ENCODE measurements around the gene DYNC1H1. TPM values are rescaled to one million over a fixed set of nuclear protein-coding genes. Genes with fewer than 3 reads are reported as not detected.
"Not testable (repeated sequence)": the region's sequence is repeated elsewhere in the genome, so short reads cannot be mapped to it uniquely, and the experiment has no call there.

DYNC1H1 gene
- total RNA-seq, 1 donor from 2014 or later, result 499 TPM

DNA sequence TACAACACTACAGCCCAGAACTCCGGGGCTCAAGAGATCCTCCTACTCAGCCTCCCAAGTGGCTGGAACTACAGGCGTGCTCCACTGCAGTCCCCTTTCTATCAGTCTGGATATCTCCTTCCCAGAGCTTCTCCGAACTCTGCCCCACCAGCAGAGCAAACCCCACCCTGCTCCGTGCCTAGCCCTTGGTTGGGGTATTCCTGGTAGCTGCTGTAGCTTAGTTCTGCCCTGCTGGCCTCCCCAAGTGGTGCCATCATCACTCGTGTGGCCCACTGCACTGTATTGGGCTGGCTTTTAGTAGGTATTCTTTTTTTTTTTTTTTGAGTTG, 113.0 kb downstream of the DYNC1H1 start:
- intact Hi-C loops (cut with DNase I), result no loop called here
- no peak for DNase-seq (ENCODE audit: extremely low spot score in 2 of 2)
- no peaks in the 10 kb centered on the region for H3K9me3 ChIP-seq
- no peak overlapping the region for H3K4me3 ChIP-seq
- TF ChIP-seq, protein P1, sequence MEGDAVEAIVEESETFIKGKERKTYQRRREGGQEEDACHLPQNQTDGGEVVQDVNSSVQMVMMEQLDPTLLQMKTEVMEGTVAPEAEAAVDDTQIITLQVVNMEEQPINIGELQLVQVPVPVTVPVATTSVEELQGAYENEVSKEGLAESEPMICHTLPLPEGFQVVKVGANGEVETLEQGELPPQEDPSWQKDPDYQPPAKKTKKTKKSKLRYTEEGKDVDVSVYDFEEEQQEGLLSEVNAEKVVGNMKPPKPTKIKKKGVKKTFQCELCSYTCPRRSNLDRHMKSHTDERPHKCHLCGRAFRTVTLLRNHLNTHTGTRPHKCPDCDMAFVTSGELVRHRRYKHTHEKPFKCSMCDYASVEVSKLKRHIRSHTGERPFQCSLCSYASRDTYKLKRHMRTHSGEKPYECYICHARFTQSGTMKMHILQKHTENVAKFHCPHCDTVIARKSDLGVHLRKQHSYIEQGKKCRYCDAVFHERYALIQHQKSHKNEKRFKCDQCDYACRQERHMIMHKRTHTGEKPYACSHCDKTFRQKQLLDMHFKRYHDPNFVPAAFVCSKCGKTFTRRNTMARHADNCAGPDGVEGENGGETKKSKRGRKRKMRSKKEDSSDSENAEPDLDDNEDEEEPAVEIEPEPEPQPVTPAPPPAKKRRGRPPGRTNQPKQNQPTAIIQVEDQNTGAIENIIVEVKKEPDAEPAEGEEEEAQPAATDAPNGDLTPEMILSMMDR (IDR thresholded peaks at IDR 0.05), result no peak
- TF ChIP-seq POLR2AphosphoS5 (IDR thresholded peaks at IDR 0.05; ENCODE audit: insufficient read depth in 1 of 2, low read depth in 1 of 2) (no peak), POLR2A (IDR thresholded peaks at IDR 0.05) (no peak)
- peaks cover 7% of the 10 kb centered on the region for H3K4me1 ChIP-seq
- H3K36me3 ChIP-seq, result peaks cover 0 to 45% of the 10 kb centered on the region in 2 donors
- no peaks in the 10 kb centered on the region for H3K27me3 ChIP-seq
- H3K27ac ChIP-seq, result no peak overlapping the region

GRCh38 chr14:102078361-102078791, 114.0 kb downstream of the DYNC1H1 start:
- Histone ChIP-seq H3K4me1 (peaks cover 17% of the 10 kb centered on the region), H3K36me3 (peaks cover 0 to 55% of the 10 kb centered on the region in 2 donors)
- H3K27ac ChIP-seq; intact Hi-C loops (cut with DNase I); H3K9me3 ChIP-seq; H3K27me3 ChIP-seq; H3K4me3 ChIP-seq; DNase-seq (ENCODE audit: extremely low spot score in 2 of 2): not testable (repeated sequence)

DNA sequence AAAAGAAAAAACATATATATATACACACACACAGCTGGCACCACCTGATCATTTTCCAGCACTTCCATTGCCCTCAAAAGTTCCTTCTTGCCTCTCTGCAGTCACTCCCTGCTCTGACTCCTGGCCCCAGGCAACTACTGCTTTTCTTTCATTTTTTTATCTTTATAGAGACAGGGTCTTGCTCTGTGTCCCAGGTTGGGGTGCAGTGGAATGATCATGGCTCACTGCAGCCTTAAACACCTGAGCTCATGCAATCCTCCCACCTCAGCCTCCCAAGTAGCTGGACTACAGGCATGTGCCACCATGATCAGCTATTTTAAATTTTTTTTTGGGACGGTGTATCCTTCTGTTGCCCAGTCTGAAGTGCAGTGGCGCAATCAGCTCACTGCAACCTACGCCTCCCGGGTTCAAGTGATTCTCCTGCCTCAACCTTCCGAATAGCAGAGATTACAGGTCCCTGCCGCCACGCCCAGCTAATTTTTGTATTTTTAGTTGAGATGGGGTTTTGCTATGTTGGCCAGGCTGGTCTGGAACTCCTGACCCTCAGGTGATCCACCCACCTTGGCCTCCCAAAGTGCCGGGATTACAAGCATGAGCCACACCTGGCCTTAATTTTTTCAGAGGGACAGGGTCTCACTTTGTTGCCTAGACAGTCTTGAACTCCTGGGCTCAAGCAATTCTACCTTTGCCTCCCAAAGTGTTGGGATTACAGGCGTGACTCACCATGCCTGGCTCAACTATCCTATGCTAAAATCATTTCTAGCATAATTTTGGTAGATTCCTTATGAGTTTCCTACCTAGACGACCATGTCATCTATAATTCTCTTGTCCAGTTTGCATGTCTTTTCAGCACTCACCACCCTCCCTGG, 114.7 kb downstream of the DYNC1H1 start:
- no peak overlapping the region for H3K27ac ChIP-seq
- intact Hi-C loops (cut with DNase I), result no loop called here
- H3K4me1 ChIP-seq, result peaks cover 24% of the 10 kb centered on the region
- H3K27me3 ChIP-seq, result no peaks in the 10 kb centered on the region
- H3K36me3 ChIP-seq, result peaks cover 0 to 62% of the 10 kb centered on the region in 2 donors
- no peaks in the 10 kb centered on the region for H3K9me3 ChIP-seq
- no peak for DNase-seq (ENCODE audit: extremely low spot score in 2 of 2)
- no peak overlapping the region for H3K4me3 ChIP-seq
- no peak for TF ChIP-seq POLR2AphosphoS5 (IDR thresholded peaks at IDR 0.05; ENCODE audit: insufficient read depth in 1 of 2, low read depth in 1 of 2)
- TF ChIP-seq POLR2A (IDR thresholded peaks at IDR 0.05), result no peak
- TF ChIP-seq, protein P1 (IDR thresholded peaks at IDR 0.05), result no peak

DNA sequence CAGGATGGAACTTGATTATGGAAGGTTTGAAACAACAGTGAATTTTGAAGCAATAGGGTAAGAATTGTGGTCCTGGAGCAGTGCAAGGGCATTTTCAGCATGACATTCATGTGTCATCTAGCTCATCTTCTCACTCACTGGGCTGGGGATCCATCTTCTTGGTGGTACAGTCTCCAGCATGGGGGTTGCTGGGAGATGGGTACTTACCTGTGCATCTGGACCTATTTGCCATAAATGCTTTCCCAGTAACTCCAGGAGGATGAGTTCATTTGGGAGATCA, 115.3 kb downstream of the DYNC1H1 start:
- no peak for DNase-seq (ENCODE audit: extremely low spot score in 2 of 2)
- no peak overlapping the region for H3K27ac ChIP-seq
- no peaks in the 10 kb centered on the region for H3K9me3 ChIP-seq
- peaks cover 30% of the 10 kb centered on the region for H3K4me1 ChIP-seq
- intact Hi-C loops (cut with DNase I), result no loop called here
- peaks cover 0 to 68% of the 10 kb centered on the region in 2 donors for H3K36me3 ChIP-seq
- H3K27me3 ChIP-seq, result no peaks in the 10 kb centered on the region
- TF ChIP-seq, protein P1 (IDR thresholded peaks at IDR 0.05), result no peak
- TF ChIP-seq POLR2A (IDR thresholded peaks at IDR 0.05) (no peak), POLR2AphosphoS5 (IDR thresholded peaks at IDR 0.05; ENCODE audit: insufficient read depth in 1 of 2, low read depth in 1 of 2) (no peak)
- H3K4me3 ChIP-seq, result no peak overlapping the region

- no peak for DNase-seq (ENCODE audit: extremely low spot score in 2 of 2)
- H3K9me3 ChIP-seq, result no peaks in the 10 kb centered on the region
- TF ChIP-seq POLR2A (IDR thresholded peaks at IDR 0.05) (no peak), POLR2AphosphoS5 (IDR thresholded peaks at IDR 0.05; ENCODE audit: insufficient read depth in 1 of 2, low read depth in 1 of 2) (no peak)
- TF ChIP-seq, protein P1 (IDR thresholded peaks at IDR 0.05), result no peak
- peaks cover 0 to 76% of the 10 kb centered on the region in 2 donors for H3K36me3 ChIP-seq
- peaks cover 38% of the 10 kb centered on the region for H3K4me1 ChIP-seq
- no peak overlapping the region for H3K27ac ChIP-seq
- no peak overlapping the region for H3K4me3 ChIP-seq
- intact Hi-C loops (cut with DNase I), result no loop called here
- H3K27me3 ChIP-seq, result no peaks in the 10 kb centered on the region
Observed at GRCh38 chr14:102080183-102081080, 116.1 kb downstream of the DYNC1H1 start.
